GM19463 (cell line): ENCODE measurements around the gene CISTR.
"Not testable (repeated sequence)": the region's sequence is repeated elsewhere in the genome, so short reads cannot be mapped to it uniquely, and the experiment has no call there.

Source experiments
- ATAC-seq: cut with Tn5 transposase; IDR thresholded peaks from one replicate; pipeline ENCODE4 v1.9.1; 2021; ENCODE audit warnings: mild to moderate bottlenecking, moderate library complexity; ENCODE audit not compliant: unreplicated experiment

CISTR gene

GRCh38 chr12:53720946-53721345, 30.8 kb downstream of the CISTR start:
- ATAC-seq = no peak

GRCh38 chr12:53719649-53720048, 32.1 kb downstream of the CISTR start:
- ATAC-seq = no peak

- not testable (repeated sequence) for ATAC-seq
Measured at GRCh38 chr12:53718567-53718966, 33.2 kb downstream of the CISTR start.

GRCh38 chr12:53717319-53717718, 34.5 kb downstream of the CISTR start:
- ATAC-seq = no peak

GRCh38 chr12:53714004-53714403, 37.8 kb downstream of the CISTR start:
- ATAC-seq = no peak

- no peak for ATAC-seq
Measured at GRCh38 chr12:53713516-53713915, 38.3 kb downstream of the CISTR start.

GRCh38 chr12:53712059-53712643, 39.6 kb downstream of the CISTR start:
- ATAC-seq = no peak

- no peak for ATAC-seq
Measured at GRCh38 chr12:53710091-53710490, 41.7 kb downstream of the CISTR start.

GRCh38 chr12:53709671-53710070, 42.1 kb downstream of the CISTR start:
- ATAC-seq = no peak

GRCh38 chr12:53706080-53706479, 45.7 kb downstream of the CISTR start:
- no peak for ATAC-seq

GRCh38 chr12:53703756-53704155, 48.0 kb downstream of the CISTR start:
- ATAC-seq = no peak

GRCh38 chr12:53701518-53702264, 50.1 kb downstream of the CISTR start:
- no peak for ATAC-seq

GRCh38 chr12:53700567-53700966, 51.2 kb downstream of the CISTR start:
- ATAC-seq = no peak

GRCh38 chr12:53699678-53700025, 52.1 kb downstream of the CISTR start:
- no peak for ATAC-seq

- no peak for ATAC-seq
Measured at GRCh38 chr12:53698948-53699677, 52.7 kb downstream of the CISTR start.

- ATAC-seq = no peak
Measured at GRCh38 chr12:53696655-53697331, 55.0 kb downstream of the CISTR start.
